Activated B cell treated with CpG ODN at 0.5 μM for 24 hours (primary cell): ENCODE data around the gene ATP11A. TPM values are rescaled to one million over a fixed set of nuclear protein-coding genes. Genes with fewer than 3 reads are reported as not detected.
"Not testable (repeated sequence)": the region's sequence is repeated elsewhere in the genome, so short reads cannot be mapped to it uniquely, and the experiment has no call there.

Experiments used
- ATAC-seq: fragments of 200-7000 bp; cut with Tn5 transposase; one replicate; pipeline ENCODE4 v1.10.0; 2021; ENCODE audit warnings: low read depth, mild to moderate bottlenecking, moderate library complexity
- CTCF ChIA-PET: fragments of 350-600 bp; sonication (Branson Sonifier 250); formaldehyde crosslinking; loops from one replicate; lab custom pipeline; 2021; ENCODE audit warnings: antibody characterized with exemption; lab: Charles Lee
- POLR2A ChIA-PET: fragments of 350-600 bp; sonication (Branson Sonifier 250); formaldehyde crosslinking; loops from one replicate; lab custom pipeline; 2021; ENCODE audit warnings: antibody characterized with exemption; lab: Charles Lee
- DNase-seq: peaks from one replicate; pipeline ENCODE4 v3.0.0; 2022
- H3K27ac Mint-ChIP-seq: one replicate; pipeline ENCODE4 v1.8.0; 2020; ENCODE audit warnings: mixed read lengths
- H3K27me3 Mint-ChIP-seq: one replicate; pipeline ENCODE4 v1.8.0; 2021; ENCODE audit warnings: mixed read lengths
- H3K36me3 Mint-ChIP-seq: one replicate; pipeline ENCODE4 v1.8.0; 2021; ENCODE audit warnings: low read depth, mixed read lengths
- H3K4me1 Mint-ChIP-seq: one replicate; pipeline ENCODE4 v1.8.0; 2021; ENCODE audit warnings: mixed read lengths
- H3K4me3 Mint-ChIP-seq: one replicate; pipeline ENCODE4 v1.8.0; 2020; ENCODE audit warnings: mild to moderate bottlenecking, mixed read lengths
- H3K9me3 Mint-ChIP-seq: one replicate; pipeline ENCODE4 v1.8.0; 2020; ENCODE audit warnings: mixed read lengths
- intact Hi-C: fragments of 100-400 bp; cut with micrococcal nuclease; formaldehyde crosslinking; loops from one replicate; pipeline ENCODE4 v1.15.1; 2024
- total RNA-seq: library from RNA; stranded (reverse); gene quantifications from 2 replicates; pipeline ENCODE4 v1.2.3, GENCODE V29; 2022
- TF ChIP-seq, protein P1 (sequence below): fragments of 200-600 bp; IDR thresholded peaks from one replicate; pipeline ENCODE4 v1.8.0; 2022; ENCODE audit warnings: antibody characterized with exemption, mild to moderate bottlenecking

The ATP11A gene
- total RNA-seq, 1 donor from 2014 or later: 49.6 TPM

DNA sequence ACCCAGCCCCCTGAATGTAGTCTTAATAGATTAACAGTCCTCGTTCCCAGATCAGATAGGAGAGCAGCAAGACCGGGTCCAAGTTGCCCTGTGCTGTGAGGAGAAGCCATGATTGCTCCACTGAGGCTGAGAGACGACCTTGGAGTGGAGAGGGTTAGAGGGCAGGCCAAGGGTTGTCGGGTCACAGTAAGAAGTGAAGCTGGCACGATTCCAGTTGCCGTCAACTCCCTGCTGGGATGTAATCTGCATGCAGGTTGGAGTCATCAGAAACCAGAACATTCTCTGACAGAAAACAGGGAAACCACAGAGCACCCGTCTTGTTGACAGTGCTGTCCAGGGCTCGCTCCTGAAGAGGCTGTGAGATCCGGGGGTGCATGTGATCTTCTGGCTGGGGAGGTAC lies 19.0 kb upstream of the ATP11A start:
- ChIA-PET POLR2A (no interaction called here), CTCF (no interaction called here)
- Mint-ChIP-seq H3K27me3 (peaks cover 9% of the 10 kb centered on the region), H3K27ac (no peak overlapping the region), H3K4me3 (no peak overlapping the region), H3K9me3 (no peaks in the 10 kb centered on the region), H3K4me1 (no peaks in the 10 kb centered on the region), H3K36me3 (no peaks in the 10 kb centered on the region)
- TF ChIP-seq, protein P1, sequence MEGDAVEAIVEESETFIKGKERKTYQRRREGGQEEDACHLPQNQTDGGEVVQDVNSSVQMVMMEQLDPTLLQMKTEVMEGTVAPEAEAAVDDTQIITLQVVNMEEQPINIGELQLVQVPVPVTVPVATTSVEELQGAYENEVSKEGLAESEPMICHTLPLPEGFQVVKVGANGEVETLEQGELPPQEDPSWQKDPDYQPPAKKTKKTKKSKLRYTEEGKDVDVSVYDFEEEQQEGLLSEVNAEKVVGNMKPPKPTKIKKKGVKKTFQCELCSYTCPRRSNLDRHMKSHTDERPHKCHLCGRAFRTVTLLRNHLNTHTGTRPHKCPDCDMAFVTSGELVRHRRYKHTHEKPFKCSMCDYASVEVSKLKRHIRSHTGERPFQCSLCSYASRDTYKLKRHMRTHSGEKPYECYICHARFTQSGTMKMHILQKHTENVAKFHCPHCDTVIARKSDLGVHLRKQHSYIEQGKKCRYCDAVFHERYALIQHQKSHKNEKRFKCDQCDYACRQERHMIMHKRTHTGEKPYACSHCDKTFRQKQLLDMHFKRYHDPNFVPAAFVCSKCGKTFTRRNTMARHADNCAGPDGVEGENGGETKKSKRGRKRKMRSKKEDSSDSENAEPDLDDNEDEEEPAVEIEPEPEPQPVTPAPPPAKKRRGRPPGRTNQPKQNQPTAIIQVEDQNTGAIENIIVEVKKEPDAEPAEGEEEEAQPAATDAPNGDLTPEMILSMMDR: no peak
- ATAC-seq: no peak
- no peak for DNase-seq
- intact Hi-C loops: no loop called here

DNA sequence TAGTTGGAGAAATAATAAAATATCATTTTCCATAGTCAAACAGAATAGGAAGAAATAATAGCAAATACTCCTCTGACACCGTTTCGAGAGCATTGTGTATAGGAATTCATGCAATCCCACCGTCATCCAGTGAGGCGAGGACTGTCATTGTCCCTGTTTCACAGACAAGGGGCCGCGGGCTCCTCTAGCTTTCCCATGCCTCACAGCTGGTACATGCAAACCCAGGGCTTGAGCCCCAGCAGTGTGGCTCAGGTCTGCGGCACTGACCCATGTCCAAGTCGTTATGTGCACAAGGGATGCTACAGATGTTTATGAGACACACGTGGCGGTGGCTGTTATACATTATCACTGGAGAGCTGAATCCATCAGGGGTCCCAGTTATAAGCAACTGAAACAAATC lies 18.5 kb upstream of the ATP11A start:
- TF ChIP-seq, protein P1: no peak
- peaks cover 11% of the 10 kb centered on the region for H3K27me3 Mint-ChIP-seq
- no peak overlapping the region for H3K4me3 Mint-ChIP-seq
- no peak overlapping the region for H3K27ac Mint-ChIP-seq
- POLR2A ChIA-PET: no interaction called here
- DNase-seq (no peak), ATAC-seq (no peak)
- no peaks in the 10 kb centered on the region for H3K36me3 Mint-ChIP-seq
- H3K4me1 Mint-ChIP-seq: no peaks in the 10 kb centered on the region
- CTCF ChIA-PET: no interaction called here
- H3K9me3 Mint-ChIP-seq: no peaks in the 10 kb centered on the region
- intact Hi-C loops: no loop called here

DNA sequence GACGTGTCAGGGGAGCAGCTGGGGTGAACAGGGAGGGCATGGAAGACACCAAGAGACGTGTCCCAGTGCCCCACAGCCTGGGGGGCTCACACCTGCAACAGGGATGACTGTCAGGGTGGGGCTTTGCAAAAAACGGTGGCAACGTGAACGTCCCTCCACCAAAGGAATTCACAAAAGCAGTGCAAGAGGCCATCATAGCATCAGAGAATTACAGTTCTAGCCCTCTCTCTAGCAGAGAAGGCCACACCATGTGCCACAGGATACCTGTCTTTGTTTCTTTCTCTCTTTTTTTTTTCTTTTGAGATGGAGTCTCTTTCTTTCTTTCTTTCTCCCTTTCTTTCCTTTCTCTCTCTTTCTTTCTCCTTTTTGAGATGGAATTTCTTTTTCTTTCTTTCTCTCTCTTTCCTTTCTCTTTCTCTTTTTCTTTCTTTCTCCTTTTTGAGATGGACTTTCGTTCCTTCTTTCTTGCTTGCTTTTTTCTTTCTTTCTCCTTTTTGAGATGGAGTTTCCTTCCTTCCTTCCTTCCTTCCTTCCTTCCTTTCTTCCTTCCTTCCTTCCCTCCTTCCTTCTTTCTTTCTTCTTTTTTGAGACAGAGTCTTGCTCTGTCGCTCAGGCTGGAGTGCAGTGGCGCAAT lies 17.1 kb upstream of the ATP11A start:
- CTCF ChIA-PET: no interaction called here
- TF ChIP-seq, protein P1: no peak
- H3K27ac Mint-ChIP-seq: no peak overlapping the region

DNA sequence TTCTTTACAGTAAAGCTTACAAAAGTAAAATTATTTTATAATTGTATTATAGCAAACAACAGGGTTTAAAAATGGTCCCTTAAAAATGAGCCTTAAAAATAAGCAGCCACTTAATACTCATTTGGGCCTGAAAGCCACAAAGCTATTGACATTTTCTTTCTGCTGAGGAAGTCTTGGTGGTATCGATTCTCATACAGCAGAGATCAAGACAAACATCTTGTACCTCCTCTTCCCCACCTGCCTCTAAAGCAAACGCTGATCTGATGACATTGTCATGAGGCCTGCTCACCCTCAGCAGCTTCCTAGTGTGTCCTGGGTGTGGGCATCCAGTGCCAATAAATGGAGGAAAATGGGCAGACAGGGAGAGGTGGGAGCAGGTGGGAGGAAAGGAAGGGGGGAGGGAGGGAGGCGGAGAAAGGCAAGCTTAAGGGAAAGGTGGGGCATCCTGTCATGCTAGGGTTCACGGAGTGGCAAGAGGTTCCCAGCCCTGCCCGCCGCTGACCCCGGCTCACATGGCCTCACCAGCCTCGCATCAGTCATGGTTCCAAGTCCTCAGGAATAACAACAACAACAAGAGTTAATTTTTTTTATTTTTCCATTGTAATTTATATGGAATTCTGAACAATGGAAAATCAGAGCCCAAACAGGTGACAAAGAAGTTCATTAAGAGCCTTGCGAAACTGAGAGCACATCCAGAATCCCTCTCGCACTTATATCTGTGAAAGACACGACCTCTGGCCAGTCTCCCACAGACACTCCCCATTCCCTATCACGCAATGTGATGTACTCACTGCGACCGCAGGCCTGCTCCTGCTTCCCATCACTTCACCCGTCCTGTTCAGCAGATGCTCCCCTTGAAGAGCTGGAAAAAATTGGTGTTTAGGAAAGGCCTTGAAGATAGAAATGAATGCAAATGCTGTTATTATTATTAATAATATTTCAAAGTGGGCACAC lies 15.1 kb upstream of the ATP11A start:
- POLR2A ChIA-PET: no interaction called here
- Mint-ChIP-seq H3K36me3 (no peaks in the 10 kb centered on the region), H3K9me3 (no peaks in the 10 kb centered on the region), H3K27me3 (peaks cover 11% of the 10 kb centered on the region), H3K4me1 (no peaks in the 10 kb centered on the region), H3K4me3 (no peak overlapping the region), H3K27ac (no peak overlapping the region)
- CTCF ChIA-PET: no interaction called here
- TF ChIP-seq, protein P1: no peak
- ATAC-seq (no peak), DNase-seq (no peak)
- intact Hi-C loops: no loop called here

More for the DNA sequence above, 17.1 kb upstream of the ATP11A start:
- DNase-seq (no peak), ATAC-seq (no peak)
- intact Hi-C loops: no loop called here
- Mint-ChIP-seq H3K9me3 (no peaks in the 10 kb centered on the region), H3K4me1 (no peaks in the 10 kb centered on the region), H3K27me3 (peaks cover 11% of the 10 kb centered on the region), H3K36me3 (no peaks in the 10 kb centered on the region), H3K4me3 (no peak overlapping the region)
- POLR2A ChIA-PET: no interaction called here

DNA sequence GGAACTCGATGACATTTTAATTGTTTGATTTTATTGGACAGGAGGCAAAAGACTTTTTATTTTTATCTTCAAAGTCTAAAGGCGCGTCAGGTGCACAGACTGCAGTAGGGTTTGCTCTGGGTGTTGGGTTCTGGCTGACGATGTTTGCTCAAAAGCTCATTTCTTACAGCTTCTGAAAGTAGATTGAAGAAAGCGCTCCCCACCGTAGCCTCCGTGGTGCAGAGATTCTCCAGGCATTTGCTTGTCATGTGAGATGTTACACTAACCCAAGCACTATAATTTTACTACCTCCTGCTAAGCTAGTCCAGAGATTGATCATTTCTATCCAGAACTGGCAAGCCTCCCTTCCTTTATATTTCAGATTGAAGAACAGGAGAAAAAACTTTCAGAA lies 14.5 kb upstream of the ATP11A start:
- Mint-ChIP-seq H3K27ac (no peak overlapping the region), H3K36me3 (no peaks in the 10 kb centered on the region), H3K4me1 (no peaks in the 10 kb centered on the region), H3K9me3 (no peaks in the 10 kb centered on the region), H3K4me3 (no peak overlapping the region), H3K27me3 (peaks cover 11% of the 10 kb centered on the region)
- DNase-seq: no peak
- TF ChIP-seq, protein P1: no peak
- ATAC-seq: no peak
- ChIA-PET POLR2A (no interaction called here), CTCF (no interaction called here)
- intact Hi-C loops: no loop called here

DNA sequence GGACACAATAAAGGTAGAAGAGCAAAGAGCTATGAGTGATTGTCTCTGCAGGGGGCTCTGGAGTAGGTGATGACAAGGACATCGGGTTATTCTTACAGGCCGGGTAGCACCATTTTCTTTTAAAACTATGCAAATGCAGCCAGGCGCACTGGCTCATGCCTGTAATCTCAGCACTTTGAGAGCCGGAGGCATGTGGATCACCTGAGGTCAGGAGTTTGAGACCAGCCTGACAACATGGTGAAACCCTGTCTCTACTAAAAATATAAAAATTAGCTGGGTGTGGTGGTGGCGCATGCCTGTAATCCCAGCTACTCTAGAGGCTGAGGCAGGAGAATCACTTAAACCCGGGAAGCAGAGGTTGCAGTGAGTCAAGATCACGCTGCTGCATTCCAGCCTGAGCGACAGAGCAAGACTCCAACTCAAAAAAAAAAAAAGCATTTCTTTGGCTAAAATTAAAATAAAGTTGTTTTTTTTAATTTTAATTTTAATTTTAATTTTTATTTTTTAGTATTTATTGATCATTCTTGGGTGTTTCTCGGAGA lies 12.3 kb upstream of the ATP11A start:
- H3K4me1 Mint-ChIP-seq, DNase-seq, intact Hi-C loops, H3K4me3 Mint-ChIP-seq, H3K9me3 Mint-ChIP-seq, H3K27ac Mint-ChIP-seq, H3K27me3 Mint-ChIP-seq, POLR2A ChIA-PET, CTCF ChIA-PET, ATAC-seq, H3K36me3 Mint-ChIP-seq: not testable (repeated sequence)
